IMR-90 (cell line): ENCODE results near the gene ZNF212. TPM values are rescaled to one million over a fixed set of nuclear protein-coding genes. Genes with fewer than 3 reads are reported as not detected.

Experiments
- ATAC-seq: fragments of 200-7000 bp; cut with Tn5 transposase; 2 replicates; pipeline ENCODE4 v1.9.1; 2020; ENCODE audit warnings: low read depth, mild to moderate bottlenecking, moderate library complexity
- BruUV-seq: library from RNA; stranded (reverse); fragments of 400-500 nt; replicated peaks from 2 replicates; lab custom pipeline; 2021; lab: Mats Ljungman, UMichigan
- CTCF ChIA-PET: fragments of 300-600 bp; formaldehyde crosslinking; extraction: SDS; loops from one replicate; lab custom pipeline; 2021; ENCODE audit warnings: antibody characterized with exemption; lab: Yijun Ruan, JAX
- POLR2A ChIA-PET: fragments of 300-600 bp; sonication (Branson Sonifier 250); formaldehyde crosslinking; loops from one replicate; lab custom pipeline; 2022; ENCODE audit warnings: antibody characterized with exemption; ENCODE audit not compliant: unreplicated experiment; lab: Charles Lee
- DNase-seq: peaks from one replicate; pipeline ENCODE4 v3.0.0; 2013
- H2AFZ ChIP-seq: replicated peaks from 2 replicates; pipeline ENCODE3; 2013; ENCODE audit warnings: low read length, mild to moderate bottlenecking; ENCODE audit not compliant: poor library complexity
- H2AK5ac ChIP-seq: 2 replicates; pipeline ENCODE4 v1.6.1; 2013; ENCODE audit warnings: low read depth, low read length, inconsistent platforms
- H2AK9ac ChIP-seq: replicated peaks from 2 replicates; pipeline ENCODE3; 2013; ENCODE audit warnings: mild to moderate bottlenecking, low read depth, low read length, moderate library complexity; ENCODE audit not compliant: poor library complexity
- H2BK120ac ChIP-seq: 2 replicates; pipeline ENCODE4 v1.6.1; 2013; ENCODE audit warnings: low read depth, low read length, inconsistent platforms
- H2BK15ac ChIP-seq: 3 replicates; pipeline ENCODE4 v1.6.1; 2013; ENCODE audit warnings: low read depth, low read length, inconsistent platforms
- H2BK20ac ChIP-seq: 2 replicates; pipeline ENCODE4 v1.6.1; 2013; ENCODE audit warnings: low read depth, mild to moderate bottlenecking, inconsistent platforms, low read length, moderate library complexity
- H2BK5ac ChIP-seq: 2 replicates; pipeline ENCODE4 v1.6.1; 2013; ENCODE audit warnings: mild to moderate bottlenecking, low read depth, low read length, inconsistent platforms; ENCODE audit not compliant: poor library complexity, severe bottlenecking
- H3K14ac ChIP-seq: replicated peaks from 2 replicates; pipeline ENCODE4 v1.6.1; 2013; ENCODE audit warnings: low read depth, low read length, inconsistent platforms
- H3K18ac ChIP-seq: 2 replicates; pipeline ENCODE4 v1.6.1; 2013; ENCODE audit warnings: low read depth, low read length, control low read depth
- H3K23ac ChIP-seq: 2 replicates; pipeline ENCODE4 v1.6.1; 2013; ENCODE audit warnings: low read depth, low read length, inconsistent platforms
- H3K27ac ChIP-seq: 2 replicates; pipeline ENCODE4 v1.5.1; 2013; ENCODE audit warnings: mild to moderate bottlenecking, control low read depth, low read length; ENCODE audit not compliant: insufficient read depth
- H3K27me3 ChIP-seq: 2 replicates; pipeline ENCODE4 v1.6.1; 2013; ENCODE audit warnings: low read length; ENCODE audit not compliant: control insufficient read depth, insufficient read depth
- H3K36me3 ChIP-seq: 2 replicates; pipeline ENCODE4 v1.6.1; 2013; ENCODE audit warnings: low read length, mixed read lengths; ENCODE audit not compliant: control insufficient read depth, insufficient read depth
- H3K4ac ChIP-seq: 2 replicates; pipeline ENCODE4 v1.6.1; 2013; ENCODE audit warnings: low read depth, low read length, inconsistent platforms
- H3K4me1 ChIP-seq: 2 replicates; pipeline ENCODE4 v1.6.1; 2013; ENCODE audit warnings: low read length, mixed read lengths; ENCODE audit not compliant: control insufficient read depth, insufficient read depth
- H3K4me2 ChIP-seq: 2 replicates; pipeline ENCODE4 v1.6.1; 2013; ENCODE audit warnings: low read depth, mild to moderate bottlenecking, control low read depth, low read length, moderate library complexity
- H3K4me3 ChIP-seq: 2 replicates; pipeline ENCODE4 v1.5.1; 2013; ENCODE audit warnings: low read depth, mild to moderate bottlenecking, control low read depth, low read length, moderate library complexity; ENCODE audit not compliant: insufficient read depth
- H3K56ac ChIP-seq: 2 replicates; pipeline ENCODE4 v1.6.1; 2013; ENCODE audit warnings: low read length, inconsistent platforms; ENCODE audit not compliant: insufficient read depth; ENCODE audit errors: extremely low read depth
- H3K79me1 ChIP-seq, 2 experiments: 2 replicates each; pipeline ENCODE4 v1.6.1; 2013; ENCODE audit warnings: low read length in 2 of 2, inconsistent platforms in 1 of 2, low read depth in 1 of 2
- H3K9ac ChIP-seq: 2 replicates; pipeline ENCODE4 v1.6.1; 2013; ENCODE audit warnings: low read depth, low read length, control low read depth
- H3K9me1 ChIP-seq: 2 replicates; pipeline ENCODE4 v1.6.1; 2013; ENCODE audit warnings: low read length, inconsistent platforms; ENCODE audit not compliant: insufficient read depth
- H3K9me3 ChIP-seq: 2 replicates; pipeline ENCODE4 v1.6.1; 2013; ENCODE audit warnings: low read length; ENCODE audit not compliant: control insufficient read depth, insufficient read depth
- H4K20me1 ChIP-seq: 2 replicates; pipeline ENCODE4 v1.6.1; 2013; ENCODE audit warnings: low read length, inconsistent platforms; ENCODE audit not compliant: insufficient read depth
- H4K5ac ChIP-seq: 2 replicates; pipeline ENCODE4 v1.6.1; 2013; ENCODE audit warnings: mild to moderate bottlenecking, low read depth, low read length, control low read depth
- H4K8ac ChIP-seq, 2 experiments: 2 replicates each; pipeline ENCODE4 v1.6.1; 2013; ENCODE audit warnings: low read depth in 2 of 2, low read length in 2 of 2, control low read depth in 1 of 2, inconsistent platforms in 1 of 2
- H4K91ac ChIP-seq: 2 replicates; pipeline ENCODE4 v1.6.1; 2013; ENCODE audit warnings: low read depth, low read length, inconsistent platforms; ENCODE audit not compliant: insufficient read depth
- BHLHE40 ChIP-seq: fragments of 150-350 bp; IDR thresholded peaks from 2 replicates; pipeline ENCODE4 v1.6.1; 2016; ENCODE audit warnings: mild to moderate bottlenecking, low read depth, low read length
- FOS ChIP-seq: fragments of 150-350 bp; IDR thresholded peaks from 2 replicates; pipeline ENCODE4 v1.6.1; 2016; ENCODE audit warnings: low read depth, low read length
- WGBS, 2 experiments: methylation state at CpG; one replicate each; pipeline versions ENCODE4 v1.1.5 to v1.1.7; 2013; ENCODE audit warnings: missing lambda C conversion rate in 2 of 2; ENCODE audit not compliant: insufficient read length in 1 of 2; ENCODE audit errors: extremely low coverage in 2 of 2; 5-methylcytosine and 5-hydroxymethylcytosine counted together
- dilution Hi-C: fragments of 300-500 bp; cut with HindIII; formaldehyde crosslinking; loops from one replicate; pipeline ENCODE4 v1.14.3; 2018; ENCODE audit warnings: low sequenced_read_pairs; ENCODE audit not compliant: unreplicated experiment
- in situ Hi-C: fragments of 300-500 bp; cut with MboI; formaldehyde crosslinking; loops from 3 replicates; pipeline ENCODE4 v1.14.3; 2019; ENCODE audit warnings: low sequenced_read_pairs, inconsistent platforms, mixed read lengths
- intact Hi-C: fragments of 100-400 bp; cut with micrococcal nuclease; formaldehyde crosslinking; loops from 2 replicates; pipeline ENCODE4 v1.10.0; 2022
- polyA plus RNA-seq, 3 experiments: library from polyadenylated mRNA; depleted of rRNA; stranded (reverse); fragments of >200 nt; gene quantifications; 2 replicates each; pipeline ENCODE4 v1.2.3, GENCODE V29; 2012; ENCODE audit warnings: low replicate concordance in 1 of 3
- total RNA-seq: library from RNA; depleted of rRNA; stranded (reverse); fragments of >200 nt; gene quantifications from 2 replicates; pipeline ENCODE4 v1.2.3, GENCODE V29; 2012
- TF ChIP-seq, protein P1 (sequence below): conservative IDR thresholded peaks from 2 replicates; pipeline ENCODE4 v1.5.1; 2012; ENCODE audit warnings: mild to moderate bottlenecking, low read depth, low read length, improper control_type of control experiment

The ZNF212 gene
- total and polyA plus RNA-seq, 2 of the 4 experiments (the other 2 are of a cell fraction), result 3.8 to 5.1 TPM

- H3K18ac ChIP-seq, result no peak overlapping the region
- ChIA-PET POLR2A (no interaction called here), CTCF (interaction anchor here (2.6 kb wide), 1 partner anchor 16 kb away, joined by 10 read pairs; the partner anchor contains the start of gene ZNF783)
- no peak overlapping the region for H3K56ac ChIP-seq
- no peak overlapping the region for H3K4ac ChIP-seq
- H2AK9ac ChIP-seq, result no peak overlapping the region
- intact Hi-C loops (no loop called here), dilution Hi-C loops (no loop called here), in situ Hi-C loops (no loop called here)
- H2AK5ac ChIP-seq, result 0 out of 2 replicates have a peak overlapping the region, but pooled peaks have one; percentile 20
- DNase-seq (peak; percentile 62), ATAC-seq (peak; percentile 65)
- H3K14ac ChIP-seq, result no peak overlapping the region
- no peaks in the 10 kb centered on the region; the same call in 1 of the 2 replicates for H3K9me3 ChIP-seq
- no peak overlapping the region for H2AFZ ChIP-seq
- peaks cover 8% of the 10 kb centered on the region; the same call in 1 of the 2 replicates for H3K9me1 ChIP-seq
- 0 out of 2 replicates have a peak overlapping the region, but pooled peaks have one; percentile 1 for H4K91ac ChIP-seq
- H2BK15ac ChIP-seq, result no peak overlapping the region
- no peak overlapping the region for H4K5ac ChIP-seq
- no peak overlapping the region for H3K23ac ChIP-seq
- BruUV-seq, result no TSS peak
- H3K4me1 ChIP-seq, result peaks cover 10% of the 10 kb centered on the region
- H2BK5ac ChIP-seq, result no peak overlapping the region
- no peak overlapping the region for H3K27ac ChIP-seq
- no peak overlapping the region for H2BK120ac ChIP-seq
- no peak overlapping the region for H3K9ac ChIP-seq
- TF ChIP-seq, protein P1, sequence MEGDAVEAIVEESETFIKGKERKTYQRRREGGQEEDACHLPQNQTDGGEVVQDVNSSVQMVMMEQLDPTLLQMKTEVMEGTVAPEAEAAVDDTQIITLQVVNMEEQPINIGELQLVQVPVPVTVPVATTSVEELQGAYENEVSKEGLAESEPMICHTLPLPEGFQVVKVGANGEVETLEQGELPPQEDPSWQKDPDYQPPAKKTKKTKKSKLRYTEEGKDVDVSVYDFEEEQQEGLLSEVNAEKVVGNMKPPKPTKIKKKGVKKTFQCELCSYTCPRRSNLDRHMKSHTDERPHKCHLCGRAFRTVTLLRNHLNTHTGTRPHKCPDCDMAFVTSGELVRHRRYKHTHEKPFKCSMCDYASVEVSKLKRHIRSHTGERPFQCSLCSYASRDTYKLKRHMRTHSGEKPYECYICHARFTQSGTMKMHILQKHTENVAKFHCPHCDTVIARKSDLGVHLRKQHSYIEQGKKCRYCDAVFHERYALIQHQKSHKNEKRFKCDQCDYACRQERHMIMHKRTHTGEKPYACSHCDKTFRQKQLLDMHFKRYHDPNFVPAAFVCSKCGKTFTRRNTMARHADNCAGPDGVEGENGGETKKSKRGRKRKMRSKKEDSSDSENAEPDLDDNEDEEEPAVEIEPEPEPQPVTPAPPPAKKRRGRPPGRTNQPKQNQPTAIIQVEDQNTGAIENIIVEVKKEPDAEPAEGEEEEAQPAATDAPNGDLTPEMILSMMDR, result no peak
- peak; percentile 63 for TF ChIP-seq FOS
- TF ChIP-seq BHLHE40, result peak; percentile 58
- no peak overlapping the region for H3K4me2 ChIP-seq
- H3K4me3 ChIP-seq, result no peak overlapping the region
- H3K79me1 ChIP-seq, result peaks cover 18 to 55% of the 10 kb centered on the region in 2 experiments; a peak in 3 of 4 replicates
- H4K20me1 ChIP-seq, result peaks cover 11% of the 10 kb centered on the region; the same call in 1 of the 2 replicates
- WGBS, 2 experiments, result no CpG with 5 or more reads among the region's 5 CpGs
- H4K8ac ChIP-seq, result no peak overlapping the region
- H2BK20ac ChIP-seq, result no peak overlapping the region
- no peaks in the 10 kb centered on the region for H3K27me3 ChIP-seq
- H3K36me3 ChIP-seq, result no peaks in the 10 kb centered on the region; the same call in 1 of the 2 replicates
Measured at GRCh38 chr7:149245244-149245643, 5.8 kb downstream of the ZNF212 start.
